GM19328 (cell line): Measurements from ENCODE around the gene EIF4B.

Experiments used
- ATAC-seq: cut with Tn5 transposase; IDR thresholded peaks from one replicate; pipeline ENCODE4 v1.9.1; 2021; ENCODE audit warnings: mild to moderate bottlenecking, moderate library complexity; ENCODE audit not compliant: unreplicated experiment

The EIF4B gene

DNA sequence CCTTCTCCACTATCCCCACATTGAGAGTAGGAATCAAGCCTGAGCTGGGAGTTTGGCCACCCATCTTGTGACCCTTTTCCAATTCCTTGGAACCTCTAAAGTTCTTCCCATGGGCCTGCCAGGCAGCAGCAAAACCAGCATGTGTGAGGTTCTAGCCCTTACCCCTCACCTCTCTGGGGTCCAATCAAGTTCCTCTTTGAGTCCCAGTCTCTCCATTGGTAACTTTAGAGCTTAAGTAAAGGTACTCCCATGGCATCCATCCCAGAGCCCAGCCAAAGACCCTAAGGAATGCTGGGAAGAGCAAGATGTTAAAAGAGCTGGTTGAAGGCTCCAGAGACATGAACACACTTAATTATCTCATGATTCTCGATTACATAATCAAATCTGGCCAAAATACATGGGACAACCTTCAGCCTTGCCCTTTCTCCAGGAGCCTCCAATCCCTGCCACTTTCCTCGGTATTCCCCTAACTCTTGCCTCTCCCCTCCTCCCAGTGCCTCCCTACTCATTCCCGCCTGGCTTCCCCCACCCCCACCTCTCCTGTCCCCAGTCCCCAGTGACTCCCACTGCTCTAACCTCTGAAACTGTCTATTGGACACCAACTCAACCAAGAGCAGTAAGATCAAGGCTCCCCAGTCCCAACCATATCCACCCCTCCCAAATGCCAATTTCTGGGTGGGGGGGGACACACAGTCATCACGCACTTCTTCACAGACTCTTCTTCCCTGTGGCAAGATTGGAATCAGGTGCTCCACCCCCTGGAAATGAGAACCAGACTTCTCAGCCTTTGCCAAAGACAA, 38.8 kb downstream of the EIF4B start:
- ATAC-seq: no peak

DNA sequence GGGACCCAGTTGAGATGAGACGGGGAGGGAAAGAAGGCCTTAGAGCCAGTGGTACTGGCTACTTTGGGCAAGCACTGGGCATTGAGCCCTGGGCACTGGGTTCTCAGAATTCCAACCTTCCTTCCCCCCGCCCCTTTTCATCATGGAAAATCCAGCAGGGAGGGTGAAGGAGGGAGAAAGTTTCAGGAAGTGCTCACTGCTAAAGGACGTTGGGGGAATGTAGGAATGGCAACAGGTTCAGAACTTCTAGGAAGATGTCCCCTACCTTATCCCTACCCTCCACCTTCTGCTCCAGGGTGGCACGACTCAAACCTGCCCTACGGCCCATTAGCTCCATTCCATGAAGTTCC, 39.4 kb downstream of the EIF4B start:
- ATAC-seq: no peak

DNA sequence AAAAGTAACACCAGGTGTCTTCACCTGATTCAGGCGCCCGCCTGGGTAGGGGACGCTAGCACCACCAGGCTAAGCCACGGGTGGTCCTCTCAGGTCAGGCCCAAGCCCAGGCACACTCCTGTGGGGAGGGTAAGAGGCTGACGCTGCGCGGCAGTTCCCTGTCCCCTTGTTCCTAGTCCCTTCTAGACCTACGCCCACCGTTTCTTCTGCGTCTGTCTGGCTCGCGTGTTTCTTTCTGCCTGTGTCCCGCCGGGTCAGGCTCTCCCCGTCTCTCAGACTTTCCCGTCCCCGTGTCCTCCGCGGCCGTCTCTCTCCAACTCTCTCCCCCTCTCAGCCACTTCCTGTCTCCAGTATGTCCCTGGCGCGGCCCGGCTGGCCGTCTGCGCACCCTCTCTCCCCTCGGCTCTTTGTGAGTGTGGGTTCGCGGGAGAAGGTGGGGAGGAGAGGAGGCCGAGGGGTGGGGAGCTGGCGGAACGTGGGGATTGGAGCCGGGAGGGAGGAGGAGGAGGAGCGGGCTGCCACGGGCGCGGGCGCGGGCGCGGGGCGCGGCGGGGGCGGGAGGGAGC, 40.5 kb downstream of the EIF4B start:
- ATAC-seq: peak; percentile 6

DNA sequence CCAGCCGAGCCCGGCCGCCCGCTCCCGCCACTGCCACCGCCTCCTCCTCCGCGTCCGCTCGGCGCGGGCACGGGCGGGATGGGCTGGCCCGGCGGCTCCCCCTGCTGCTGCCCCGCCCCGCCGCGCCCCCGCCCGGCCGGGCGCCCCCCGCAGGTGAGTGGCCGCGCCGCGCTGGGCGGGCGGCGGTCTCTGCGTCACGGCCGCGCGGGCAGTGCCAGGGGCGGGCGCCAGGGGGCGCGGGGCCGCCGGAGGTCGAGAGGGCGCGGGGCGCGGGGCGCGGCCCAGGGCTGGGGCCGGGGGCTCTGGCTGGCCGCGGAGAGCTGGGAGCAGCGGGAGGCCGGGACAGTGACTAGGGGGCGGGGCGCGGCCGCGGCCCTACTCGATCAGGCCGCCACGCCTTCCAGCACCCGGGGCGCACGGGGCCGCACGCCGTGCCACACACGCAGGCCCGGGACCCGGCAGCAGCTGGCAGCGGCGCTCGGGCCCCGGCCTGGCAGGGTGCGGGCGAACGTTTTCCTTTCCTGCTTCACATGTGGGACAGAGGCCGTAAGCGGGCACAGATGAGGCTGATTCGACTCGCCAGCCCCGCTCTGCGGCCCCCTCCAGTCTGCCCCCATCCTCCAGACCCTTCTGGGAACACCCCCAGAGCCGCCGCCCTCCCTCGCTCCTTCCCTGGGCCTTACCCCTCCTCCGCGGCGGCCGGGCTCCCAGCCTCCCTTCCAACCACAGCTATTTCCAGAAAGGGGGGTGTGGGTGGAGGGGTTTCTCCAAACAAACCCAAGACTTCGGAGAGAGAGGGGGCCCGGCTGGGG, 41.2 kb downstream of the EIF4B start:
- ATAC-seq: peak; percentile 58

DNA sequence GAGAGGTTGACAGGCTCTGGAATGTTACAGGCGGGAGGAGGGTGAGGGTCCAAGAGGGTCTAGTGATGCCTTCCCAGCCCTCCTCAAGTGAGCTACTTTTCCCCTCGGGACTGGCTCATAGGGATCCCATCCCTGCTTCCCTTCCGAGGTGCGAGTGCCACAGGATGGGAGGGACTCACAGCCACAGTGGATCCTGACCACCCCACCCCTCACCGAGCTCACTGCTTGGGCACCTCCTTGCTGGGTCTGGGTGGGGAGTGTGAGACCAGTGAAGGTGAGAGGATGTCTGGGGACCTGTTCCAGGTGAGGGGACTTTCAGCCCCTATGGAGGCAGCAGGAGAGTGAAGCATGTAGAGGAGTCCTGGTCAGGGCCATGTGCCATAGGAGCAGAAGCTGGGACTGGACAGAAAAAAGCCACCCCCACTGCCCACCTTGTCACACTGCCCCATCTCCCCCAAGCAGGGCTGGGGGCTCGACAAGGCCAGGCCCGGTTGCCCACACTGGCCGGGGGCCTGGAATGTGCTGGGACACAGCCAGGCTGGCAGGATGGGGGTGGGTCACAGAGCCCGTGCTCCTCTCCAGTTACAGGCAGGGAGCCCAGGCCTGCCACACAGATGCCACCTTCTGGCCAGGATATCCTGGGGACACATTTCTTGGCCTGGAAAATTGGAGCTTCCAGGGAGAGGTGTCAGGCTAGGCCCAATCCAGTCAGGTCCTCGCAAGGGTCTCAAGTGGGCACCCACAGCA, 42.0 kb downstream of the EIF4B start:
- no peak for ATAC-seq

DNA sequence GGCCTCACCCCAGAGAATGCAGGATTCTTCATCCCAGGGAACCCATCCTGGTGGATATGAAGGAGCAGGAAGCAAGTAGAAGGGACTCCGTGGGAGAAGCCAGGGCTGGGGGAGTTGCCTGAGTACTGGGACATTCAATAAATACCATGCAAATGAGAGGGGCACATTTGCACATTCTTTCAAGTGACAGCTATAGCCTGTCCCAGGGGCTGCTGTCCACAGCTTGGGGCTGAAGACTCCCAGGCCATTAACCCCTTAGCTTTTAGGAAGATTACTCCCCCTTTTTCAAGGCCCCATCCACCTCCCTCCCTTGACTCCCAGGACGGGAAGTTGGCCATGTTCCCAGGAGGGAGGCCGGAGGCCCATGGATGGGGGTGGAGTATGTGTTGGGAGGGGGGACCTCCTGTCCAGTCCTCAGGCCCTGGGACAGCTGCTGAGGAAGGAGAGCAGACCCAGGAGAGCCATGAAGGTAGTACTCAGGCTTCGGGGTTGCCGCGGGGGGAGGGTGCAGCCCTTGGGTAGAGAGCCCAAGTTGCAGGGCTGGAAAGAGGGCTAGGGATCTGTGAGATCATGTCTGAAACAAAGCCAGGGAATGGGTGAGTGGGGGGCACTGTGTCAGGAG, 42.6 kb downstream of the EIF4B start:
- ATAC-seq: no peak

DNA sequence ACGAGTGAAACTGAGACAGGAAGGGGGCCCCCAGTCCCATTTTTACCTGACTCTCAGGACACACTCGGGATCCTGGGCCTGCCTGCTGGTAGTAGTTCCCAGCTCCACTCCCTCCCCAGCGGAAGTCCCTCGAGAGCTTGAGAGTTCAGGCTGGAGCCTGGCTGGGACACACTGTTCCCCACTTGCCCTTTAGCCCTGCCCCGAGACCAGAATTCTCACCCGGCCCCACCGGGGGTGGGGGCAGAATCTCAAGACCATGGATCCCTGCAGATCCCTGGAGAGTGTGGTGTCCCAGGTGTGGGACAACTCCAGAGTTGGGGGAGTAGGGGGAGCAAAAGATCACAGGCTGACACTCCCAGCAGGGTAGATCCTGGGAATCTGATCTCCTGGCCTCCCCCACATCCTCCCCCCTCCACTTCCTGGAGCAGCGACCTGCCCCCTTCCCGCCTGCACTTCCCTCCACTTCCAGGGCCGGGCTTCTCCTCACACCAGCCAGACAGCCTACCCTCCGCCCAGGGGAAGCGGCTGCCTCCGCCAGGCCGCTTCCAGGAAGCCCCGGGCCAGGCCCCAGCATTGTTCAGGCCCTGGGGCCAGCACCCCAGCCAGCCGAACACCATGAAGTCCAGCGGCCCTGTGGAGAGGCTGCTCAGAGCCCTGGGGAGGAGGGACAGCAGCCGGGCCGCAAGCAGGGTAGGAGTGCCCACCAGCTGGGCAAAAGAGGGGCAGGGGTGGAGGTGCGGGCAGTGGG, 43.5 kb downstream of the EIF4B start, which contains the start of gene TNS2:
TSS of gene TNS2 (plus strand) at position 495 of the 748 bp plus-strand sequence. CDS start at position 616, 121 bp downstream.
- ATAC-seq: no peak

DNA sequence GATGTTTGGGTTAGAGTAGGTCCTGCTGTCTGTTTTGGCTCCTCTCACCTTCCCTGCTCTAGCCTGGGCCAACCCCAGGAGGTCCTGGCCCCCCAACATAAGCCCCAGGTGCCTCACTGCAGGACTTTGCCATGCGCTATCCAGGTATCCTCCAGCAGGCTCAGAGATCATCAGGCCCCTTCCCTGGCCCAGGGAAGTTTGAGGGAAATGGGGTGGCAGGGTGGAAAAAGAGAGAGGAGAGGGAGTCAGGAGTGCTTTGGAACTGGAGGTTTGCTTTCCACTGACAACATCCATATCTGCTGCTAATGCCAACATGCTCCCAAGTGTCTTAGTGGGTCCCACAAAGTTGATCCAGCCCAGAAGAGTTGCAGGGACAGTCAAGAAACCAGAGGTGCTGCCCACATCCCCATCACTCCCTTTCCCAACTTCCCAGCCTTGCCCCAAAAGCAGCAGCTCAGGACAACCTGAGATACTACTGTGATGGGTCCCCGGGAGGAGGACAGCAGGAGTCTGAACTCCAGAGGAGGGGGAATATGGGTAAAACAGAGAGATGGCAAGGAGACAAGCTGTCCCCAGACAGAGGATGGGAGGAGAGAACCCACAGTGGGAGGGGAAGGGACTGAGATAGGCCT, 44.3 kb downstream of the EIF4B start:
- no peak for ATAC-seq

DNA sequence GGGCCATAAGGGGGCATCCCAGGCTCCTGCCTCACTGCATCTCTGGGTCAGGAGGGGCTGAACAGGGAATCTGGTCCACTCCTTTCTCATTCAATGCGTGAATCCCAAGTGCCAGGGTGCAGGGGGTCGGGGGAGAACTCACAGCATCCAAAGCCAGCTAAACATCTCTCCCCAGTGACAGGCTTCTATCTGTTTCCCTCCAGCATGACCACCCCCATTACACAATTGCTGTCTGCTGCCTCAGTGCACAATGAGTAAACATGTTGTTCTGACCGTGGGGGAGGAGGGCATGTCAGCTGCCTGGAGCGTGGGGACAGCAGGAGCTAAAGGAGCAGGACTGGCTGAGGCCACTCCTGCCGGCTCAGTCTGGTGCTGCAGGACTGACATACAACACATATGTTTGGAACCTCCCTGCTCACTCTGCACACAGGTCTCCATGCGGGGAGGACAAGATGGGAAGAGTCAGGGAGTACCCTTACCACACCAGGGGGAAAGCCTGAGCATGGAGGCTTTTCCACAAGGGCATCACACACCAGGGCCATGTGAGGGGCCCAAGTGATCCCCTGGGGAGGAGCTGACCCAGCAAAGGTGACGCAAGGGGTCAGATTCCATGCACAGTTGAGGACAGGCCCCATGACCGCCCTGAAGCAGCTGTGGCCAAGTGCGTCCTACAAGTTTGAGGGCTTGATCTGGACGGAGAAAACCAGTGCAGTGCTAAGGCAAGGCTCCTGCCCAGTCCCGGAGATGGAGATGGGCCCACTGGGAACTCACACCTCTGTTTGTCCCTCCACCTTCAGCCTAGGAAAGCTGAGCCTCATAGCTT, 45.0 kb downstream of the EIF4B start:
- ATAC-seq: no peak

DNA sequence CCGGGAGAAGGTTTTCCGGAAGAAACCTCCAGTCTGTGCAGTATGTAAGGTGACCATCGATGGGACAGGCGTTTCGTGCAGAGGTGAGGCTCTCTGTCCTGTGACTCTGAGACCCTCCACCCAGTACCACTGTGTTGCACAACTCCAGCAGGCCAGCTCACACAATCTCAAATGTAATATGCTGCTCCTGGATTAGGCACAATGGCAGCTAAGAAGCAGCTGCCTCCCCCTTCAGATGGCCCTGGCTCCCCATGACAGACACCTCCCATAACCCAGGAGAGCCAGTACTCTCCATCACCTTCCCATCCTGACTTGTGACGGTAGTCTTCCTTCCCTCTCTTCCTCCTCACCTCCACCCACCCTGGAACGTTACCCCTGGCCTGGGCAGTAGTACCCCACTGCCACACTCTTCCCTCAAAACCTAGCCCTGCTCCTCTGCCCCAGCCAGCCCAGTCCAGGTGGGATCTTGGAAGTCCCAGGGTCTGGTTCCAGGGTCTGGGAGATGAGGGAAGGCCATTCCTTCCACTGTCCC, 45.7 kb downstream of the EIF4B start:
- ATAC-seq: no peak

DNA sequence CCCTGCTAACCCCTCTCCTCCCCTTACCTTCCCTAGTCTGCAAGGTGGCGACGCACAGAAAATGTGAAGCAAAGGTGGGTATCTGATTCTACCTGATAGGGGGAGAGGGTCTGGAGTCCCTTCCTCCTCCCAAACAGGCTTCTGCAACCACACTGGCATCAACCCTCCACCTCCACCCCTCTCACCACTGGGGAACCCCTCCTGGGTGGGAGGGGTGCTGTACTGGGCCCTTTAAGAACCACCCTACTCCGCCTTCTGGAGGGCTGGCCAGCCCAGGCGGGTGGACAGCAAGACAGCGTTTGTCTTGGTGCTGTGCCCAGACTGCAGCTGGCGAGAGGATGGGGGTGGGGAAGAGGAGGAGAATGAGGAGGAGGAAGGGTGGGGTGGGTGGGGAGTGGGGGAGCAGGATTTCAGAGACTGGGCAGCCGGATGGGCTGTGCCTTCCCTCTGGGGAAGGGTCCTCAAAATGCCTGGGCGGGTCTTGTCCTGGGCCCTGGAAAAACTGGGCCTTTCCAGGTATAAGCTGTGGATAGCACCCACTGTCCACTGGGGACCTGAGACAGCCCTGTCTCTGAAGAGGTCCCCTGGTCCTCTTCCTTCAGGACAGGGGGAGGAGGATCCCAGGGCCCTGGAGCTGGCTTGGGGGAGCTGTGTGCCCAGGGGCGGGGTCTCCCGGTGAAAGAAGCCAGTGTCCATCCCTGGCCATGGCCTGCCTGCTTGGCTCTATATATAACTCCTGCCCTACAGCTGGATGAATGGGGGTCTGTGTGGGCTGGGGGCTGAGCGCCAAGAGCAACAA, 46.4 kb downstream of the EIF4B start:
- ATAC-seq: no peak

DNA sequence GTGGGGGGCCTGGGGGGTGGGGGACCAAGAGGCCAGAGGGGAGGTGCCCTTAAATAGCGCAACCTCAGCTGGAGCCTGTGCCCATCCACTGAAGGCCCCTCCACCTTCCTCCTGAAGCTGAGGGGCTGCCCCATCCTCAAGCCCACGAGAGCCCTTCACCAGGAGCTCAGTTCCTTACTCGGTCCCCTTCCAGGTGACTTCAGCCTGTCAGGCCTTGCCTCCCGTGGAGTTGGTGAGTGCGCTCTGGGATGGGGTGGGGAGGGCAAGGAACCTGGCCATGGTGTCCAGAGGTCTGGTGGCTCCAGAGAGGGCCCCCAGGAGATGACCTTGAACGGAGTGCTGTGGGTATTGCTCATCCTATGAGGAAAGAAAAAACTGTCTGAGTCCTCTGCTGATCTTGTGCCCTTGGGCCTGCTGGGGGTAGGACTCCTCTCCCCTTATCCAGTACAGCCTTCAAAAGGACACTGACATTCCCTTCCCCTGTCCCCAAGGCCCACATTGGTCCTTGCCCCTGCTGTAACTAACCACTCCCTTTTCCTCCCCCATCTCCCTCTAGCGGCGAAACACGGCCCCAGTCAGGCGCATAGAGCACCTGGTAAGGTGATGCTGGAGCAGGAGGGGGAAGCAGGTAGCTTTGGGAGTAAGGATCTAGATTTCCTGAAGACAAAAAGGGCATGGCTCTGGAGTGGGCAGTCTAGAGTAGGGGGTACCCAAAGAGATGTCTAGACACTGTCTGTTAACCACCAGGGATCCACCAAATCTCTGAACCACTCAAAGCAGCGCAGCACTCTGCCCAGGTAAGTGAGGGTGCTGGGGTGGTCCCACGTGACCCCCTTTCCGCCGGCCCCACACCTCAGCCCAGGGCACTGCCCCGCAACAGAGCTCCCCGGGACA, 47.2 kb downstream of the EIF4B start:
- ATAC-seq: no peak

DNA sequence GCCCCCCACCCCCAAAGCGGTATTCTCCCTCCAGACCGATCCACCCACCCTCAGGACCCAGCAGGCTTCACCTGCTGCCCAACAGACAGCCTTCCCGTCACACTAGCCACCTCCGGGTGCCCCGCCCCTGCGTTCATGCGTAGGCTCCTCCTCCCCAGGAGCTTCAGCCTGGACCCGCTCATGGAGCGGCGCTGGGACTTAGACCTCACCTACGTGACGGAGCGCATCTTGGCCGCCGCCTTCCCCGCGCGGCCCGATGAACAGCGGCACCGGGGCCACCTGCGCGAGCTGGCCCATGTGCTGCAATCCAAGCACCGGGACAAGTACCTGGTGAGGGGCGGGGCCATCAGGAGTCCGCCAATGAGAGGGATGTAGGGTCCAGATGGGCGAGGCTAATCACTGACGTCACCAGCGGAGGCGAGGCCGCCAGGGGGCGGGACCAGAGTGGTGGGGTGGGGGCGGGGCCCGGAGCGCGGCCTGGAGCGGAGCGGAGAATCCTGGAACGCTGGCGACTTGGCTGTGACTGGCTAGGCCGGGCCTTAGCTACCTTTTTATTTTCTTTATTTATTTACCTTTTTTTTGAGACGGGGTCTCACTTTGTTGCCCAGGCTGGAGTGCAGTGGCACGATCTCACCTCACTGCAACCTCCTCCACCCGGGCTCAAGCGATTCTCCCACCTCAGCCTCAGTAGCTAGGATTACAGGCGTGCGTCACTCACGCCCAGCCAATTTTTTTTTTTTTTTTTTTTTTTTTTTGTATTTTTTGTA, 48.0 kb downstream of the EIF4B start:
- ATAC-seq: peak; percentile 87

DNA sequence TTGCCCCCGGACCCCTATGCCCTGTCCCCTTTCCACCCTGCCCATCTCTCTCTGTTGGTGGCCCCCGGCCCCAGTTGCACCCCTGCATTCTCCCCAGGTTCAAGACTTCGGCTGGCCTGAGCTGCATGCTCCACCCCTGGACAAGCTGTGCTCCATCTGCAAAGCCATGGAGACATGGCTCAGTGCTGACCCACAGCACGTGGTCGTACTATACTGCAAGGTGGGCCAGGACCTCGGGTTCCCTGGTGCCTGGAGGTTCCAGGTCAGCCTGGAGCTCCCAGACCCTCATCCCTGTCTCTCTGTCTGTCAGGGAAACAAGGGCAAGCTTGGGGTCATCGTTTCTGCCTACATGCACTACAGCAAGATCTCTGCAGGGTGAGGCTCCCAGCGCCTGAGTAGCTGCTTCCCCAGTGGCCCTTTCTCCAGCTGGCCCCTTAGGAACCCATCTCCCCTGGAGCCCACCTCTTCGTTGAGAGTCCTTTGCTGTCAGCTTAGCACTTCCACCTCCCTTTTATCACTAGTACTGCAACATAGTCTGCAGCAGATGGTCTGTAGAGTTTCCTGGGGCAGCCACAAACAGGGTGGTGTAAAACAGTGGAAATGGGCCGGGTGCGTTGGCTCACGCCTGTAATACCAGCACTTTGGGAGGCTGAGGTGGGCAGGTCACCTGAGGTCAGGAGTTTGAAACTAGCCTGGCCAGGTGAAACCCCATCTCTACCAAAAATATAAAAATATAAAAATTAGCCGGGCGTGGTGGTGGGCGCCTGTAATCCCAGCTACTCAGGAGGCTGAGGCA, 49.4 kb downstream of the EIF4B start:
- ATAC-seq: no peak

DNA sequence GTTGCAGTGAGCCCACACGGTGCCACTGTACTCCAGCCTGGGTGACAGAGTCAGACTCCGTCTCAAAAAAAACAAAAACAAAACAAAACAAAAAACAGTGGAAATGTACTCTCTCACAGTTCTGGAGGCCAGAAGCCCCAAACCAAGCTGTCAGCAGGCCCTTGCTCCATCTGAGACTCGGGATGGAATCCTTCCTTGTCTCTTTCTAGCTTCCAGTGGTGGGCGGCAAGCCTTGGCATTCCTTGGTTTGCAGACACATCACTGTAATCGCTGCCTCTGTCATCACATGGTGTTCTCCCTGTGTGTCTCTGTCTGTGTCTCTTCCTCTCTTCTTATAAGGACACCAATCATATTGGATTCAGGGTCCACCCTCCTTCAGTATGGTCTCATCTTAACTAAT, 50.0 kb downstream of the EIF4B start:
- no peak for ATAC-seq
